Stomach (tissue), 9 donors: Measurements from ENCODE around the gene CLDN7. TPM values are rescaled to one million over a fixed set of nuclear protein-coding genes. Genes with fewer than 3 reads are reported as not detected.

Source experiments
- DNase-seq, 2 donors: peaks; one replicate each; pipeline versions ENCODE4 v3.0.0 to v3.0.0-alpha.2; 2013 to 2019
- H3K27ac ChIP-seq, 5 donors: fragments of 200-600 bp in 4 of 5; sonication (generic) in 4 of 5; one replicate each; pipeline ENCODE4 v1.5.1; 2013 to 2019; ENCODE audit warnings: mild to moderate bottlenecking in 1 of 5, moderate library complexity in 1 of 5
- H3K27me3 ChIP-seq, 3 donors: fragments of 200-600 bp; sonication (generic); one replicate each; pipeline ENCODE4 v1.5.1; 2017 to 2019; ENCODE audit warnings: mixed run types in 1 of 3
- H3K36me3 ChIP-seq, 4 donors: fragments of 200-600 bp; sonication (generic); 1 replicate in 3 of 4; 2 replicates in 1 of 4; pipeline ENCODE4 v1.5.1; 2016 to 2019
- H3K4me1 ChIP-seq, 4 donors: fragments of 200-600 bp; sonication (generic); one replicate each; pipeline ENCODE4 v1.5.1; 2016 to 2019
- H3K4me3 ChIP-seq, 4 donors: fragments of 200-600 bp; sonication (generic) in 3 of 4; one replicate each; pipeline ENCODE4 v1.5.1; 2016 to 2019; ENCODE audit warnings: mild to moderate bottlenecking in 1 of 4
- H3K9me3 ChIP-seq, 4 donors: fragments of 200-600 bp; sonication (generic); one replicate each; pipeline ENCODE4 v1.5.1; 2016 to 2019
- EP300 ChIP-seq: sonication (generic); formaldehyde crosslinking; IDR thresholded peaks from one replicate; pipeline ENCODE4 v1.6.1; 2017; ENCODE audit warnings: antibody characterized with exemption
- POLR2A ChIP-seq, 4 donors: fragments of 450-650 bp; IDR thresholded peaks; one replicate each; pipeline ENCODE4 v1.6.1; 2016; ENCODE audit warnings: antibody characterized with exemption in 4 of 4, control low read depth in 2 of 4, mild to moderate bottlenecking in 1 of 4, moderate library complexity in 1 of 4
- POLR2AphosphoS5 ChIP-seq, 3 donors: sonication (generic); formaldehyde crosslinking; IDR thresholded peaks; one replicate each; pipeline ENCODE4 v1.6.1; 2016; ENCODE audit warnings: antibody characterized with exemption in 3 of 3
- WGBS, 5 donors: extraction: QIAGEN DNeasy Blood & Tissue Kit in 3 of 5; methylation state at CpG; one replicate each; pipeline versions ENCODE4 v1.1.5 to v1.1.7; 2013 to 2018; 5-methylcytosine and 5-hydroxymethylcytosine counted together
- intact Hi-C: fragments of 100-400 bp; cut with DNase I; formaldehyde crosslinking; loops from one replicate; pipeline ENCODE4 v1.15.1; 2023; ENCODE audit warnings: low total_unique reads
- polyA plus RNA-seq, 3 donors: library from polyadenylated mRNA; stranded (reverse); fragments of 200-250 nt; gene quantifications; one replicate each; pipeline ENCODE4 v1.2.3, GENCODE V29; 2013
- small RNA-seq, 4 donors: library from RNA; depleted of rRNA; stranded (forward); fragments of <200 nt; gene quantifications; one replicate each; pipeline ENCODE3, GENCODE V24; 2016
- total RNA-seq, 5 donors: library from RNA; depleted of rRNA; stranded (reverse); fragments of >200 nt; gene quantifications; one replicate each; pipeline versions ENCODE4 v1.1.0 to v1.2.3, GENCODE V29; 2014 to 2016
- TF ChIP-seq, protein P1 (sequence below), 7 experiments: fragments of 450-650 bp in 4 of 7; fragments of 200-600 bp in 3 of 7; sonication (generic) in 3 of 7; IDR thresholded peaks; one replicate each; pipeline ENCODE4 v1.5.1; 2016 to 2019; ENCODE audit warnings: antibody characterized with exemption in 7 of 7, control low read depth in 2 of 7, mild to moderate bottlenecking in 1 of 7
- donor health status: healthy with polysubstance abuse.
- donor health status: Bipolar disorder and iron deficiency.
- donor health status: healthy.

Gene CLDN7
- total and polyA plus RNA-seq, 8 donors: 1.8 to 829 (median 13.7) TPM

DNA sequence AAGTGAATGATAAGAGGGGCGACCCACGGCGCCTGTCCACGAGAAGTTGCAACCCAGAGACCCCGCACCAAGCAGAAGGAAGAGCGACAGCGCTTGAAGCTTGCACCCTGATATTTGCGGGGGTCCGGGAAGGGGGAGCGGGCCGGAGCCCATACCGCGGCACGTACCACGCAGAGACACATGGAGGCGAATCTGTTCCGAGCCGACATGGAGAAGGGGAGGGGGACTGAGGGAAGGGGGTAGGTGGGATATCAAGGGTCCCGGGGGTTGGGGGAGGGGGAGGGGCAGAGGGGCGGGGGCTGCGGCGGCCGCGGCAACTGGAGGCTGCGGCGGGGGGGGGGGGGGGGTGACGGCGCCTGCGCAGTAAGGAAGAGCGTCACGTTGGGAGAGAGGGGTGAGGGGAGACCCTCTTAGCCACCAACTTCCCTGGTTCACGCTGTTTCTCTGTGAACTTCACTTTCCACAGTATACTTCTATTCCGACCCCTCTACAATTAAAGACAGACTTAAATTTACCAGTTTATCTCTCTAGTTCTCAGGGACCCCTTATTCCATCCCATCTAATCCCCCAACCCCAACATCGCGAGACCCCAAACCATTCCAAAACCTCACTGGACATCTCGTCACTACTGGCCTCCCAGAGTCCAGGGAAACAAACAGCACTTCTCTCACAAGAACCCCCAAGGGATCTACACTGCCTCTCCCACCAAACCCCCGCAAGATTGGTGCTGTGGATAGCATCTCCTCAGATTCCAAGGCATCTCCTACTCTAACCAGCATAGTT, 50.6 kb downstream of the CLDN7 start:
- H3K9me3 ChIP-seq: no peaks in the 10 kb centered on the region
- intact Hi-C loops: no loop called here
- H3K27me3 ChIP-seq: peaks cover 0 to 39% (median 0%) of the 10 kb centered on the region in 3 donors
- peaks cover 19 to 58% (median 41%) of the 10 kb centered on the region in 4 donors for H3K4me1 ChIP-seq
- H3K4me3 ChIP-seq: peak overlapping the region in 1 of 4 donors; percentile 3
- WGBS, 5 donors: 24 to 47% (median 34%) methylated on average over 13 to 35 of the region's 37 CpGs
- H3K36me3 ChIP-seq: no peaks in the 10 kb centered on the region
- no peak overlapping the region for H3K27ac ChIP-seq
- DNase-seq: no peak
- TF ChIP-seq POLR2AphosphoS5 (IDR thresholded peaks at IDR 0.05) (no peak), EP300 (no peak), POLR2A (IDR thresholded peaks at IDR 0.05) (no peak)
- TF ChIP-seq, protein P1, sequence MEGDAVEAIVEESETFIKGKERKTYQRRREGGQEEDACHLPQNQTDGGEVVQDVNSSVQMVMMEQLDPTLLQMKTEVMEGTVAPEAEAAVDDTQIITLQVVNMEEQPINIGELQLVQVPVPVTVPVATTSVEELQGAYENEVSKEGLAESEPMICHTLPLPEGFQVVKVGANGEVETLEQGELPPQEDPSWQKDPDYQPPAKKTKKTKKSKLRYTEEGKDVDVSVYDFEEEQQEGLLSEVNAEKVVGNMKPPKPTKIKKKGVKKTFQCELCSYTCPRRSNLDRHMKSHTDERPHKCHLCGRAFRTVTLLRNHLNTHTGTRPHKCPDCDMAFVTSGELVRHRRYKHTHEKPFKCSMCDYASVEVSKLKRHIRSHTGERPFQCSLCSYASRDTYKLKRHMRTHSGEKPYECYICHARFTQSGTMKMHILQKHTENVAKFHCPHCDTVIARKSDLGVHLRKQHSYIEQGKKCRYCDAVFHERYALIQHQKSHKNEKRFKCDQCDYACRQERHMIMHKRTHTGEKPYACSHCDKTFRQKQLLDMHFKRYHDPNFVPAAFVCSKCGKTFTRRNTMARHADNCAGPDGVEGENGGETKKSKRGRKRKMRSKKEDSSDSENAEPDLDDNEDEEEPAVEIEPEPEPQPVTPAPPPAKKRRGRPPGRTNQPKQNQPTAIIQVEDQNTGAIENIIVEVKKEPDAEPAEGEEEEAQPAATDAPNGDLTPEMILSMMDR (IDR thresholded peaks at IDR 0.05): no peak

Small RNA genes lying within 50 kb of the gene (small RNA-seq; reads per million reads assigned to genes)
- gene MIR324 (5.0 to 14.9 (median 13.2) reads per million in 4 donors), gene RF00019 (0 reads per million in 4 donors)

Other genes with a start within 250 kb of the CLDN7 start
Only the 30 nearest of the 35 such genes appear.
- not detected for gene SLC16A11, start 218.4 kb downstream of the CLDN7 start, total RNA-seq
- 1 to 10 TPM in 2 of 3 donors, under 1 TPM in 1; 0.68 to 3.7 (median 2.3) TPM for gene SLC16A11, start 218.4 kb downstream of the CLDN7 start, polyA plus RNA-seq
- gene CLEC10A, start 182.2 kb downstream of the CLDN7 start, total RNA-seq: 1 to 10 TPM in 2 of 5 donors, not detected in 3; 1.2 to 4.8 TPM
- gene CLEC10A, start 182.2 kb downstream of the CLDN7 start, polyA plus RNA-seq: 1 to 10 TPM in 2 of 3 donors, under 1 TPM in 1; 0.75 to 6.6 (median 2.2) TPM
- 1 to 10 TPM in 2 of 5 donors, not detected in 3; 1.4 to 2.2 TPM for gene ASGR2, start 147.7 kb downstream of the CLDN7 start, total RNA-seq
- under 1 TPM in 1 of 3 donors, not detected in 2; 0.73 TPM for gene ASGR2, start 147.7 kb downstream of the CLDN7 start, polyA plus RNA-seq
- under 1 TPM in 2 of 5 donors, not detected in 3; 0.87 to 0.92 TPM for gene ASGR1, start 83.1 kb downstream of the CLDN7 start, total RNA-seq
- gene ASGR1, start 83.1 kb downstream of the CLDN7 start, polyA plus RNA-seq: 1 to 10 TPM; 1.9 to 6.0 (median 2.5) TPM
- 10 to 100 TPM in 3 of 5 donors, 1 to 10 TPM in 2; 3.2 to 26.3 (median 10.6) TPM for gene DLG4, start 42.6 kb downstream of the CLDN7 start, total RNA-seq
- gene DLG4, start 42.6 kb downstream of the CLDN7 start, polyA plus RNA-seq: 10 to 100 TPM in 1 of 3 donors, 1 to 10 TPM in 2; 5.8 to 11.5 (median 7.0) TPM
- gene ACADVL, start 42.5 kb downstream of the CLDN7 start, total RNA-seq: 1,000 to 10,000 TPM in 3 of 5 donors, 100 to 1,000 TPM in 2; 348 to 3,058 (median 1,195) TPM
- 100 to 1,000 TPM; 651 to 783 (median 654) TPM for gene ACADVL, start 42.5 kb downstream of the CLDN7 start, polyA plus RNA-seq
- 100 to 1,000 TPM in 1 of 5 donors, 10 to 100 TPM in 4; 16.9 to 114 (median 19.7) TPM for gene DVL2, start 28.0 kb downstream of the CLDN7 start, total RNA-seq
- gene DVL2, start 28.0 kb downstream of the CLDN7 start, polyA plus RNA-seq: 10 to 100 TPM; 12.1 to 14.5 (median 14.5) TPM
- gene PHF23, start 23.0 kb downstream of the CLDN7 start, total RNA-seq: 10 to 100 TPM in 3 of 5 donors, 1 to 10 TPM in 2; 5.2 to 26.2 (median 14.0) TPM
- gene PHF23, start 23.0 kb downstream of the CLDN7 start, polyA plus RNA-seq: 10 to 100 TPM; 21.3 to 27.2 (median 21.5) TPM
- gene GABARAP, start 20.0 kb downstream of the CLDN7 start, total RNA-seq: 100 to 1,000 TPM; 111 to 419 (median 206) TPM
- gene GABARAP, start 20.0 kb downstream of the CLDN7 start, polyA plus RNA-seq: 1,000 to 10,000 TPM in 1 of 3 donors, 100 to 1,000 TPM in 2; 773 to 1,252 (median 934) TPM
- gene CTDNEP1, start 10.7 kb downstream of the CLDN7 start, total RNA-seq: 10 to 100 TPM; 23.9 to 82.8 (median 54.0) TPM
- gene CTDNEP1, start 10.7 kb downstream of the CLDN7 start, polyA plus RNA-seq: 10 to 100 TPM; 71.8 to 85.1 (median 75.9) TPM
- 10 to 100 TPM in 3 of 5 donors, 1 to 10 TPM in 1, not detected in 1; 8.4 to 19.5 (median 13.6) TPM for gene ELP5, start 10.3 kb downstream of the CLDN7 start, total RNA-seq
- gene ELP5, start 10.3 kb downstream of the CLDN7 start, polyA plus RNA-seq: 10 to 100 TPM; 24.4 to 45.2 (median 28.5) TPM
- 10 to 100 TPM in 2 of 5 donors, 1 to 10 TPM in 3; 3.5 to 26.6 (median 7.0) TPM for gene SLC2A4, start 19.2 kb upstream of the CLDN7 start, total RNA-seq
- 10 to 100 TPM in 1 of 3 donors, 1 to 10 TPM in 1, under 1 TPM in 1; 0.92 to 15.9 (median 1.4) TPM for gene SLC2A4, start 19.2 kb upstream of the CLDN7 start, polyA plus RNA-seq
- gene YBX2, start 32.2 kb upstream of the CLDN7 start, total RNA-seq: 10 to 100 TPM in 1 of 5 donors, 1 to 10 TPM in 1, under 1 TPM in 2, not detected in 1; 0.43 to 72.4 (median 1.1) TPM
- 1 to 10 TPM; 1.2 to 6.5 (median 1.8) TPM for gene YBX2, start 32.2 kb upstream of the CLDN7 start, polyA plus RNA-seq
- 100 to 1,000 TPM in 4 of 5 donors, 10 to 100 TPM in 1; 86.9 to 189 (median 137) TPM for gene EIF5A, start 45.1 kb upstream of the CLDN7 start, total RNA-seq
- gene EIF5A, start 45.1 kb upstream of the CLDN7 start, polyA plus RNA-seq: 100 to 1,000 TPM; 341 to 438 (median 394) TPM
- gene GPS2, start 52.9 kb upstream of the CLDN7 start, total RNA-seq: 10 to 100 TPM; 23.9 to 91.6 (median 55.9) TPM
- gene GPS2, start 52.9 kb upstream of the CLDN7 start, polyA plus RNA-seq: 10 to 100 TPM; 74.3 to 84.9 (median 79.7) TPM
- 10 to 100 TPM; 17.8 to 84.0 (median 36.4) TPM for gene NEURL4, start 66.9 kb upstream of the CLDN7 start, total RNA-seq
- 10 to 100 TPM in 2 of 3 donors, 1 to 10 TPM in 1; 6.9 to 22.2 (median 15.6) TPM for gene NEURL4, start 66.9 kb upstream of the CLDN7 start, polyA plus RNA-seq
- gene ACAP1, start 74.1 kb upstream of the CLDN7 start, total RNA-seq: 10 to 100 TPM in 4 of 5 donors, 1 to 10 TPM in 1; 8.3 to 33.3 (median 14.7) TPM
- 1 to 10 TPM; 4.4 to 6.4 (median 6.2) TPM for gene ACAP1, start 74.1 kb upstream of the CLDN7 start, polyA plus RNA-seq
- 10 to 100 TPM in 1 of 5 donors, 1 to 10 TPM in 3, under 1 TPM in 1; 0.58 to 11.0 (median 3.5) TPM for gene KCTD11, start 89.7 kb upstream of the CLDN7 start, total RNA-seq
- gene KCTD11, start 89.7 kb upstream of the CLDN7 start, polyA plus RNA-seq: 10 to 100 TPM in 1 of 3 donors, 1 to 10 TPM in 2; 8.9 to 14.1 (median 9.4) TPM
- not detected for gene TMEM95, start 92.7 kb upstream of the CLDN7 start, total RNA-seq
- gene TMEM95, start 92.7 kb upstream of the CLDN7 start, polyA plus RNA-seq: not detected
- gene TNK1, start 118.6 kb upstream of the CLDN7 start, total RNA-seq: 10 to 100 TPM in 3 of 5 donors, 1 to 10 TPM in 2; 5.7 to 37.1 (median 22.2) TPM
- gene TNK1, start 118.6 kb upstream of the CLDN7 start, polyA plus RNA-seq: 10 to 100 TPM in 1 of 3 donors, 1 to 10 TPM in 2; 6.0 to 12.1 (median 7.8) TPM
- gene PLSCR3, start 132.0 kb upstream of the CLDN7 start, total RNA-seq: 100 to 1,000 TPM in 1 of 5 donors, 10 to 100 TPM in 2, 1 to 10 TPM in 1, not detected in 1; 7.9 to 101 (median 29.6) TPM
- 10 to 100 TPM; 21.9 to 27.1 (median 24.4) TPM for gene PLSCR3, start 132.0 kb upstream of the CLDN7 start, polyA plus RNA-seq
- 100 to 1,000 TPM in 2 of 5 donors, 10 to 100 TPM in 2, not detected in 1; 39.8 to 347 (median 161) TPM for gene TMEM256, start 141.6 kb upstream of the CLDN7 start, total RNA-seq
- 100 to 1,000 TPM; 189 to 282 (median 279) TPM for gene TMEM256, start 141.6 kb upstream of the CLDN7 start, polyA plus RNA-seq
- gene NLGN2, start 145.4 kb upstream of the CLDN7 start, total RNA-seq: 10 to 100 TPM in 3 of 5 donors, 1 to 10 TPM in 2; 4.6 to 42.0 (median 13.8) TPM
- gene NLGN2, start 145.4 kb upstream of the CLDN7 start, polyA plus RNA-seq: 1 to 10 TPM; 1.7 to 7.9 (median 1.8) TPM
- gene SPEM1, start 157.8 kb upstream of the CLDN7 start, total RNA-seq: not detected
- gene SPEM1, start 157.8 kb upstream of the CLDN7 start, polyA plus RNA-seq: under 1 TPM in 1 of 3 donors, not detected in 2; 0.20 TPM
- gene SPEM2, start 163.1 kb upstream of the CLDN7 start, total RNA-seq: not detected
- not detected for gene SPEM2, start 163.1 kb upstream of the CLDN7 start, polyA plus RNA-seq
- not detected for gene SPEM3, start 166.4 kb upstream of the CLDN7 start, total RNA-seq
- gene SPEM3, start 166.4 kb upstream of the CLDN7 start, polyA plus RNA-seq: not detected
- gene TMEM102, start 173.0 kb upstream of the CLDN7 start, total RNA-seq: 10 to 100 TPM in 2 of 5 donors, 1 to 10 TPM in 2, not detected in 1; 1.3 to 48.4 (median 9.0) TPM
- gene TMEM102, start 173.0 kb upstream of the CLDN7 start, polyA plus RNA-seq: 1 to 10 TPM; 4.5 to 7.9 (median 6.4) TPM
- gene FGF11, start 177.0 kb upstream of the CLDN7 start, total RNA-seq: 10 to 100 TPM in 1 of 5 donors, under 1 TPM in 1, not detected in 3; 0.37 to 15.6 TPM
- 1 to 10 TPM in 1 of 3 donors, under 1 TPM in 1, not detected in 1; 0.50 to 2.9 TPM for gene FGF11, start 177.0 kb upstream of the CLDN7 start, polyA plus RNA-seq
- 1 to 10 TPM in 3 of 5 donors, not detected in 2; 1.8 to 6.4 (median 4.2) TPM for gene CHRNB1, start 182.6 kb upstream of the CLDN7 start, total RNA-seq
- 10 to 100 TPM in 2 of 3 donors, 1 to 10 TPM in 1; 9.2 to 12.0 (median 10.7) TPM for gene CHRNB1, start 182.6 kb upstream of the CLDN7 start, polyA plus RNA-seq
- 10 to 100 TPM; 15.8 to 31.5 (median 29.0) TPM for gene ZBTB4, start 217.2 kb upstream of the CLDN7 start, total RNA-seq
- gene ZBTB4, start 217.2 kb upstream of the CLDN7 start, polyA plus RNA-seq: 10 to 100 TPM; 16.3 to 18.0 (median 17.9) TPM